GM10248 (cell line): ENCODE measurements around the gene WDR6.

Source experiments
- CTCF ChIA-PET: fragments of 300-600 bp; sonication (Branson Sonifier 250); formaldehyde crosslinking; extraction: SDS; loops from one replicate; lab custom pipeline; 2021; ENCODE audit warnings: antibody characterized with exemption; lab: Yijun Ruan, JAX
- POLR2A ChIA-PET: fragments of 350-650 bp; sonication (Branson Sonifier 250); formaldehyde crosslinking; extraction: SDS; loops from one replicate; lab custom pipeline; 2020; ENCODE audit warnings: antibody characterized with exemption; lab: Yijun Ruan, JAX
- DNase-seq: peaks from one replicate; pipeline ENCODE4 v3.0.0; 2012; ENCODE audit errors: extremely low spot score
- CTCF ChIP-seq: IDR thresholded peaks from 2 replicates; pipeline ENCODE4 v1.5.1; 2012; ENCODE audit warnings: mild to moderate bottlenecking, low read depth; ENCODE audit errors: extremely low read depth, missing control alignments, control extremely low read depth

Gene WDR6

GRCh38 chr3:48982016-48982415, 25.2 kb upstream of the WDR6 start:
- POLR2A ChIA-PET: no interaction called here
- DNase-seq: no peak
- CTCF ChIA-PET: interaction anchor here (1.1 kb wide), 1 partner anchor 9 kb away, joined by 3 read pairs; no protein-coding TSS in a partner anchor
- no peak for TF ChIP-seq CTCF

GRCh38 chr3:48982686-48983085, 24.5 kb upstream of the WDR6 start:
- CTCF ChIA-PET: interaction anchor here (1.1 kb wide), 1 partner anchor 10 kb away, joined by 3 read pairs; no protein-coding TSS in a partner anchor
- TF ChIP-seq CTCF: no peak
- DNase-seq: no peak
- POLR2A ChIA-PET: no interaction called here

GRCh38 chr3:48983096-48983495, 24.1 kb upstream of the WDR6 start:
- no peak for TF ChIP-seq CTCF
- POLR2A ChIA-PET: no interaction called here
- CTCF ChIA-PET: no interaction called here
- DNase-seq: no peak

GRCh38 chr3:48984663-48985062, 22.5 kb upstream of the WDR6 start:
- ChIA-PET CTCF (interaction anchor here (0.9 to 6.8 kb wide), 5 partner anchors 12 to 109 kb away, joined by 3 to 65 read pairs (median 6); partner anchors contain the start of genes QRICH1 and WDR6), POLR2A (no interaction called here)
- TF ChIP-seq CTCF: no peak
- DNase-seq: no peak

GRCh38 chr3:48985831-48986376, 21.3 kb upstream of the WDR6 start:
- DNase-seq: no peak
- POLR2A ChIA-PET: no interaction called here

More at GRCh38 chr3:48985831-48986376, 21.3 kb upstream of the WDR6 start:
- CTCF ChIA-PET: interaction anchor here (0.8 to 6.8 kb wide), 5 partner anchors 13 to 185 kb away, joined by 3 to 65 read pairs (median 41); partner anchors contain the start of genes KLHDC8B, QRICH1 and WDR6
- TF ChIP-seq CTCF: no peak
